Fibroblast of peridontal ligament (primary cell): Measurements from ENCODE around the gene CST8.
"Not testable (repeated sequence)": the region's sequence is repeated elsewhere in the genome, so short reads cannot be mapped to it uniquely, and the experiment has no call there.

Source experiments
- DNase-seq: peaks from one replicate; pipeline ENCODE4 v3.0.0-alpha.2; 2010; ENCODE audit errors: extremely low read depth

Gene CST8

DNA sequence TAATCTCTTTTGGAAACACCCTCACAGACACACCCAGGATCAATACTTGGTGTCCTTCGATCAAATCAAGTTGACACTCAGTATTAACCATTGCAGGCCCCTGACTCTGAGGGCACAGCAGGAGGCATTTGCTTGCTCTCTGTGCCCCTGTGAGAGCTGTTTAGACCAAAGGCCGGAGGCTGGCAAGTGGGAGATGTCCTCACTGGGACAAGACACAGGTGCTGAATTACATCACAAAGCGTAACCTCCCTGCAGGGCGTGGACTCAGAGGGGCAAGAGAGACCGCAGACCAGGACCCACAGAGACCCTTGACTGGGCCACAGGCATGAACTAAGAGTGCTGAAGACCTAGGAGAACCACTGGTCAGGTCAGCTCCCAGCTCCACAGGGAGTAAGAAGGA lies at the start of gene CST8:
TSS of gene CST8 (plus strand) at position 301 of the 400 bp plus-strand sequence. CDS start 551 bp downstream, outside the sequence.
- DNase-seq, result no peak

DNA sequence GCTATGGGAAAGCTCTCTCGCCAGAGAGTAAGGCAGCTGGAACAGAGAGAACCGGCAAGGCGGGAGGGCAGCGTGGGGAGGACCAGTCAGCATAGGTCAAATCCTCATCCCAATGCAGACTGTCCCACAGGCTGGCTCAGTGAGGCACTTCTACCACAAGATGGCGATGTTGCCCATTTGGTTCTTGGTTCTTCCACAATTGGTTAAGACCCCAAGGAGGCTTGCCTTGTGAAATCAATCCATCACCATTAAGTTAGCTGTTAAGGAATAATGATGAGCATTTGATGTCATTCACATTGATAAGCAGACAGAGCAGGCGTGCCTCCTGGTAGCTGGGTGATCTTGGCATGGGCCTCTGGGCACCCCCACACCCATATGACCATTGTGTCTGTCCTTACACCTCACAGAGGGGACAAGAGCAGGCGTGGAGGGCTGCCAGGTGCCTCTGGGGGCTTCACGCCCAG lies 49.0 kb upstream of the CST8 start:
- DNase-seq, result peak; percentile 80

- no peak for DNase-seq
These were observed 48.5 kb upstream of the CST8 start for GRCh38 chr20:23442436-23442835.

DNA sequence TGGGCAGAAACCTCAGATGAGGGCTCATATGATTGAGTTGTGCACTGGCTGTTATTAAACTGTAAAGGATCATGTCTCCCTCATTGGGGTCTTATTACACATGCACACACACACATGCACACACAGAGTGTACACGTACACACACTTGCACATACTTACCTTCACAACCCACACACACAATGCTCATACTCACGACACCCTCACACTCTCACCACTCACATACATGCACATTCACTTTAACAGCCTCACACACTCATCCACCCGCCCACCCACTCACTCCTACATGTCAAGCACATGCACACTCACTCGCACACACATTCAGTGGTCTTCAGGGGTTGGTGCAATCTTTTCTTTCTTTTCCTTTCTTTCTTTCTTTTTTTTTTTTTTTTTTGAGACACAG lies 46.1 kb upstream of the CST8 start:
- no peak for DNase-seq

GRCh38 chr20:23445596-23446217 lies 45.2 kb upstream of the CST8 start:
- peak; percentile 53 for DNase-seq

GRCh38 chr20:23446505-23446904 lies 44.4 kb upstream of the CST8 start:
- peak; percentile 15 for DNase-seq

GRCh38 chr20:23448167-23448566 lies 42.8 kb upstream of the CST8 start:
- DNase-seq, result no peak

- no peak for DNase-seq
These were observed 41.5 kb upstream of the CST8 start for GRCh38 chr20:23449421-23449820.

DNA sequence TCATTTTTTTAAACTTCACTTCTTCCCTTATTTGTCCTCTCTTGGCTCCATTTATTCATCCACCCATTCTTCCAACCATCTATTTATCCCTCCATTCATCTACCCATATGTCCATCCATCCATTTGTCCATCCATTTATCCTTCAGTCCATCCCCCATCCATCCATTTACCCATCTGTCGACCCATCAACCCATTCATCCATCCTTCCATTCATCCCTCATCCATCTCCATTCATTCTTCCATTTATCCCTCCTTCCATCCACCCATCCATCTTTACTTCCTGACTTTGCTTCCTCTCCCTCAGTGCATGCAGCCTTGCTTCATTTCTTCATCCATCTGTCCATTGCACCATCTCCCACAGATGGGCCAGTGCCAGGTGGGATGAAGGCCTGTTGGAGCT lies 40.0 kb upstream of the CST8 start:
- DNase-seq, result no peak

DNA sequence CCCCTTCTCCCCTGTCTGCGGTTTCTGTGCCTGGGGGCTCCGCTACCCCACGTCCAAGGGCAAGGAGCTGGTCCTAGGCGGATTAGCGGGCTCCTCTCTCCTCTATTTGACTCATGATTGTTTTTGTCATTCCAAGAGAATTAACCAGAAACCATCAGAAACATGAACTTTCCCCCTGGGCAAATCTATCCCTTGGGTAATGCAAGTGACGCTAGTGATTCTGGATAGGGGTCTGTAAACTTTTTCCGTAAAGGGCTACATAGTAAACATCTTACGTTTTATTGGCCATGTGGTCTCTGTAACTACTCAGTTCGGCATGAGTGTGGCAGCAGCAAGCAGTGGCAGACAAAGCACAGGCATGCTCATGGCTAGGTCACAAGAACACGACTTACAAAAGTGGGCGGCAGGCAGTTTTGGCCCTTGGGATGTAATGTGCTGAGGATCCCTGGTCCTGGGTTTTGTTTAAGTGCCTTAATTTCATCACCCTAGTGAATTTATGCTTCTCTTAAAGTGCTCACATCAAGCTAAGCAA lies 38.9 kb upstream of the CST8 start:
- no peak for DNase-seq

GRCh38 chr20:23452776-23453175 lies 38.1 kb upstream of the CST8 start, which contains the start of gene CST11:
CST11 (minus strand) TSS chr20:23452876; CDS start chr20:23452811, 65 bp downstream.
- no peak for DNase-seq

GRCh38 chr20:23453549-23454543 lies 37.1 kb upstream of the CST8 start:
- DNase-seq, result no peak

- DNase-seq, result no peak
These were observed 36.1 kb upstream of the CST8 start for GRCh38 chr20:23454816-23455215.

DNA sequence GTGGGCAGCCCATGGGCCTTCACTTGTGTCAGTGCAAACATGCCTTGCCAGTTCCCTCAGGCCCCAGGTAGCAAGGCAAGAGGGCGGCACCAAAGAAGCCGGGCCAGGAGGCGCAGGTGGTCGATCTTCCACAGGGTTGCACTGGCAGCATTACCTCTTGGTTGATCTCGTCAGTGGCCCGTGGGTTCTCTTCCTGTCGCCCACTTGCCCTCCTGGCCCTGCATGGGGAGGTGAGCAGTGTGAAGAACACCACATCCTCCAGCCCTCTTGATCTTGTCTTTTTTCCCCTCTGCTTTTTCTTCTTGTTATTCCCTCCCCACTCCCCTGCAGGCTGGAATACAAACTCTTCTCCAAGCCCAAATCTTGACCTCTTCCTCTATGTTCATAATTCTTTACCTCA lies 35.3 kb upstream of the CST8 start:
- no peak for DNase-seq

- DNase-seq, result no peak
These were observed 34.5 kb upstream of the CST8 start for GRCh38 chr20:23456409-23456808.

GRCh38 chr20:23456873-23457272 lies 34.0 kb upstream of the CST8 start:
- no peak for DNase-seq

GRCh38 chr20:23459461-23460150 lies 31.3 kb upstream of the CST8 start:
- no peak for DNase-seq

DNA sequence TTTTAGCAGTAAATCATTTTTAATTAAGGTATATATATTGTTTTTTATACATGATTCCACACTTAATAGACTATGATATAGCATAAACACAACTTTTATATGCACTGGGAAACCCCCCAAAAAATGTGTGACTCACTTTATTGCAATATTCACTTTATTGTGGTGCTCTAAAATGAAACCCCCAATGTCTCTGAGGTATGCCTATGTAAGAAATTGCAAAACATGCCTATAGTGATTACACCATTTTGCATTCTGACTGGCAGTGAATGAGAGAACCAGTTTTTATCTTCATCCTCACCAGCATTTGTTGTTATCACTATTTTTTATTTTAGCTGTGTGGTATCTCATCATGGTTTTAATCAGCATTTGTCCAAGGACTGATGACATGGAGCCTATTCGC lies 29.7 kb upstream of the CST8 start:
- no peak for DNase-seq

DNA sequence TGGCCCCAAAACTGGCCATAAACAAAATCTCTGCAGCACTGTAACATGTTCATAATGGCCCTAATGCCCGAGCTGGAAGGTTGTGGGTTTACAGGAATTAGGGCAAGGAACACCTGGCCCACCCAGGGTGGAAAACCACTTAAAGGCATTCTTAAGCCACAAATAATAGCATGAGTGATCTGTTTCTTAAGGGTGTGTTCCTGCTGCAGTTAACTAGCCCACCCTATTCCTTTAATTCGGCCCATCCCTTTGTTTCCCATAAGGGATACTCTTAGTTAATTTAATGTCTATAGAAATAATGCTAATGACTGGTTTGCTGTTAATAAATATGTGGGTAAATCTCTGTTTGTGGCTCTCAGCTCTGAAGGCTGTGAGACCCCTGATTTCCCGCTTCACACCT lies 24.0 kb upstream of the CST8 start:
- not testable (repeated sequence) for DNase-seq

GRCh38 chr20:23472306-23472705 lies 18.6 kb upstream of the CST8 start:
- not testable (repeated sequence) for DNase-seq

DNA sequence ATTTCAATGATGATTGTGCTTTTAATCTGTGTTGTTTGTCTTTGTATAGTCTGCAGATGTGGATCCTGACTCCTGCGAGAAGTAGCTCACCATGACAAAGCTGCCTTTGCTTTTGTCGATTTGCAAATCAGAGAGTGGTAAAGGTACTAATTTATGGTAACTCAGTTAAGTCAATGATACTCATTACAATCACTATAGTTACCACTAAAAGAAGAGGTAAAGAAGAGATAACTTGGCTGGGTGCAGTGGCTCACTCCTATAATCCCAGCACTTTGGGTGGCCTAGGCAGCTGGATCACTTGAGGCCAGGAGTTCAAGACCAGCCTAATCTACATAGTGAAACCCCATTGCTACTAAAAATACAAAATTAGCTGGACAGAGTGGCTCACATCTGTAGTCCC lies 17.6 kb upstream of the CST8 start:
- DNase-seq, result not testable (repeated sequence)

GRCh38 chr20:23475395-23475794 lies 15.5 kb upstream of the CST8 start:
- no peak for DNase-seq
